WI38 (cell line): ENCODE data around the gene POU3F2.

Source experiments
- H3K4me3 ChIP-seq: 2 replicates; pipeline ENCODE4 v1.5.1; 2011; ENCODE audit warnings: low read depth, mild to moderate bottlenecking, control low read depth, low read length
- TF ChIP-seq, protein P1 (sequence below): IDR thresholded peaks from 2 replicates; pipeline ENCODE4 v1.5.1; 2012; ENCODE audit warnings: low read depth, mild to moderate bottlenecking, control low read depth, low read length

The POU3F2 gene

DNA sequence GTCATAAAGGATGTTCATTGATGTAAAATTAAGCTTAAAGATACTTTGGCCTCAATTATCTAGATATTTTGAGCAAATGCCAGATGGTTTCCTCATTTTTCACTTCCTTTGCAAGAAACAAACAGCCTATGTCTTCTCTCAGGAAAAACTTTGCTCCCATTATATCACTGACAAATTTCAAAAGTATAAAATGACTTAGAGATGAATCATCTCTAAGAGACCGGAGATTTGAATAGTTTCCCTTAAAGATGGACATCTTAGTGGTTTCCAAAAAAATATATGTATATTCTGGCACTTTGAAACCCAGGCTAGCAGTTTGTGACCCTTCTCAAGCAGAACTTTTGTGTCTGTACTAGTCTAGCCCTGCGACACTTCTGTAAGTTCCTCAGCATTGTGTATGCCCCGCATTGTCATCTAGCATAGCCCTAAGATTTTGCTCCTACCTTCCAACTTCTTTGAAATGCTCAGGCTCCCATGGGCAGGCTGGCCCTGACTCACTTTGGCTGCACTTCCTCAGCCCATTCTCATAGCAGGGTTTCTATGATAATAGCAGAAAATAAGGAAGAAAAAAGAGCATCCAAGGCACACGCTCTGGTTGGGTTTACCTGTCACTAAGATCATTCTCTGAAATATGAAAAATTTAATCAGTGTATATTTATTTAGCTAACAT is 25.7 kb upstream of the POU3F2 start:
- H3K4me3 ChIP-seq: no peak overlapping the region
- TF ChIP-seq, protein P1, sequence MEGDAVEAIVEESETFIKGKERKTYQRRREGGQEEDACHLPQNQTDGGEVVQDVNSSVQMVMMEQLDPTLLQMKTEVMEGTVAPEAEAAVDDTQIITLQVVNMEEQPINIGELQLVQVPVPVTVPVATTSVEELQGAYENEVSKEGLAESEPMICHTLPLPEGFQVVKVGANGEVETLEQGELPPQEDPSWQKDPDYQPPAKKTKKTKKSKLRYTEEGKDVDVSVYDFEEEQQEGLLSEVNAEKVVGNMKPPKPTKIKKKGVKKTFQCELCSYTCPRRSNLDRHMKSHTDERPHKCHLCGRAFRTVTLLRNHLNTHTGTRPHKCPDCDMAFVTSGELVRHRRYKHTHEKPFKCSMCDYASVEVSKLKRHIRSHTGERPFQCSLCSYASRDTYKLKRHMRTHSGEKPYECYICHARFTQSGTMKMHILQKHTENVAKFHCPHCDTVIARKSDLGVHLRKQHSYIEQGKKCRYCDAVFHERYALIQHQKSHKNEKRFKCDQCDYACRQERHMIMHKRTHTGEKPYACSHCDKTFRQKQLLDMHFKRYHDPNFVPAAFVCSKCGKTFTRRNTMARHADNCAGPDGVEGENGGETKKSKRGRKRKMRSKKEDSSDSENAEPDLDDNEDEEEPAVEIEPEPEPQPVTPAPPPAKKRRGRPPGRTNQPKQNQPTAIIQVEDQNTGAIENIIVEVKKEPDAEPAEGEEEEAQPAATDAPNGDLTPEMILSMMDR: no peak

DNA sequence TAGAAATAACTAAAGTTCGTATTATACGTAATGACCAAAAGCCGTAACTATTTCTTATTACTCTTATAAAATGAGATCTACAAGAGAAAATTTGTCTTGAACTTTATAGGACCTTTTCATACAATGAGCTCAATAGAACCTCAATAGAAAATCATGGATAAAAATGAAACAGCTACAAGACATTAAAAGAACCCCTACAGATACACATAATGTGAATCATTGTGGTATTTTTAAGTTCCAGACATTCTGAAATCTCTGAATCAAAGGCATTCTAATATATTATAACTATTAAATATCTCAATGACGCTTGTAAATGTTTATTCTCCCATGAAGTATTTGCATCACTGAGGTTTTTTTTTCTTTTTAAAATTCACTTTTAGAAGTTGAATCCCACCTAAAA is 22.2 kb upstream of the POU3F2 start:
- no peak overlapping the region for H3K4me3 ChIP-seq
- TF ChIP-seq, protein P1: no peak

DNA sequence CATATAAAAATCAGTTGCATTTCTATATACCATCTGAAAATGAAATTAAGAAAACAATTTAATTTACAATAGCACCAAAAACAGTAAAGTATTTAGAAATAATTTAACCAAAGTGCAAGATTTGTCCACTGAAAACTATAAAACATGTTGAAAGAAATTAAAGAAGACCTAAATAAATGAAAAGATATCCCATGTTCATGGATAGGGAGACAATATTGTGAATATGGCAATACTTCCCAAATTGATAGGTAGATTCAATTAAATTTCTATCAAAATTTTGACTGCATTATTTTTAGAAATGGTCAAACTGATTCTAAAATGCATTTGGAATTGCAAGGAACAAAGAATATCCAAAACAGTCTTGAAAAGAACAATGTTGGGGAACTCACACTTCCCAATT is 17.6 kb upstream of the POU3F2 start:
- TF ChIP-seq, protein P1: no peak
- H3K4me3 ChIP-seq: no peak overlapping the region

GRCh38 chr6:98821756-98822405 is 12.5 kb upstream of the POU3F2 start:
- no peak overlapping the region for H3K4me3 ChIP-seq
- TF ChIP-seq, protein P1: no peak

GRCh38 chr6:98823428-98824161 is 10.8 kb upstream of the POU3F2 start:
- H3K4me3 ChIP-seq: no peak overlapping the region
- TF ChIP-seq, protein P1: no peak

- TF ChIP-seq, protein P1: no peak
- no peak overlapping the region for H3K4me3 ChIP-seq
These were observed 10.0 kb upstream of the POU3F2 start for GRCh38 chr6:98824162-98824901.
